Endothelial cell of umbilical vein (primary cell): ENCODE data around the gene SDF2. TPM values are rescaled to one million over a fixed set of nuclear protein-coding genes. Genes with fewer than 3 reads are reported as not detected.

Experiments
- BruUV-seq: library from RNA; stranded (reverse); fragments of 400-500 nt; replicated peaks from 2 replicates; lab custom pipeline; 2021; lab: Mats Ljungman, UMichigan
- CTCF ChIA-PET: fragments of 300-600, 350-600 bp; sonication (Branson Sonifier 250); formaldehyde crosslinking; loops from one replicate; lab custom pipeline; 2021; ENCODE audit warnings: antibody characterized with exemption, inconsistent platforms; lab: Charles Lee
- POLR2A ChIA-PET: fragments of 300-600, 350-600 bp; sonication (Branson Sonifier 250); formaldehyde crosslinking; loops from one replicate; lab custom pipeline; 2021; ENCODE audit warnings: antibody characterized with exemption, inconsistent platforms; lab: Charles Lee
- DNase-seq: peaks from one replicate; pipeline ENCODE4 v3.0.0-alpha.2; 2011; ENCODE audit warnings: low read depth, low spot score
- FAIRE-seq: peaks from 2 replicates; lab custom pipeline; 2011; peaks lifted over from hg19 to GRCh38; lab: Jason Lieb, UNC
- H2AFZ ChIP-seq: 2 replicates; pipeline ENCODE4 v1.6.0; 2012; ENCODE audit warnings: low read depth, low read length, control low read depth, inconsistent platforms
- H3K27ac ChIP-seq: 2 replicates; pipeline ENCODE4 v1.5.1; 2011; ENCODE audit warnings: low read depth, mild to moderate bottlenecking, control low read depth, low read length, moderate library complexity; ENCODE audit not compliant: insufficient read depth
- H3K27me3 ChIP-seq, 2 experiments: 2 replicates each; pipeline versions ENCODE4 v1.6.0 to v1.6.1; 2011; ENCODE audit warnings: low read length in 2 of 2, mixed read lengths in 1 of 2; ENCODE audit not compliant: control insufficient read depth in 2 of 2, insufficient read depth in 2 of 2
- H3K36me3 ChIP-seq, 2 experiments: 2 replicates in 1 of 2; 3 replicates in 1 of 2; pipeline ENCODE4 v1.5.1; 2011; ENCODE audit warnings: low read length in 2 of 2, mild to moderate bottlenecking in 1 of 2, moderate library complexity in 1 of 2; ENCODE audit not compliant: control insufficient read depth in 2 of 2, insufficient read depth in 2 of 2; ENCODE audit errors: extremely low read depth in 1 of 2
- H3K4me1 ChIP-seq: 3 replicates; pipeline ENCODE4 v1.5.1; 2011; ENCODE audit warnings: mild to moderate bottlenecking, low read length; ENCODE audit not compliant: control insufficient read depth, insufficient read depth; ENCODE audit errors: extremely low read depth
- H3K4me2 ChIP-seq: 2 replicates; pipeline ENCODE4 v1.6.1; 2011; ENCODE audit warnings: low read length, control low read depth, mixed read lengths; ENCODE audit not compliant: insufficient read depth
- H3K4me3 ChIP-seq, 3 experiments: fragments of 200-600 bp in 1 of 3; sonication (generic), shearing (Covaris generic) in 1 of 3; replicated peaks in 1 of 3; 2 replicates each; pipeline ENCODE4 v1.5.1; 2011 to 2016; ENCODE audit warnings: control low read depth in 3 of 3, low read length in 3 of 3, mild to moderate bottlenecking in 2 of 3, inconsistent platforms in 1 of 3, low read depth in 1 of 3, moderate library complexity in 1 of 3; ENCODE audit not compliant: insufficient read depth in 1 of 3
- H3K79me2 ChIP-seq: 2 replicates; pipeline ENCODE4 v1.6.0; 2012; ENCODE audit warnings: low read length, inconsistent platforms; ENCODE audit not compliant: control insufficient read depth, insufficient read depth
- H3K9ac ChIP-seq: replicated peaks from 2 replicates; pipeline ENCODE3; 2011; ENCODE audit warnings: low read length, control low read depth; ENCODE audit not compliant: insufficient read depth; ENCODE audit errors: extremely low read depth
- H3K9me1 ChIP-seq: replicated peaks from 3 replicates; pipeline ENCODE4 v1.6.0; 2011; ENCODE audit warnings: mild to moderate bottlenecking, low read length; ENCODE audit not compliant: control insufficient read depth, insufficient read depth; ENCODE audit errors: extremely low read depth
- H3K9me3 ChIP-seq: replicated peaks from 2 replicates; pipeline ENCODE4 v1.5.1; 2012; ENCODE audit warnings: low read length, inconsistent platforms; ENCODE audit not compliant: control insufficient read depth, insufficient read depth
- H4K20me1 ChIP-seq: replicated peaks from 2 replicates; pipeline ENCODE3; 2011; ENCODE audit warnings: mild to moderate bottlenecking, low read length; ENCODE audit not compliant: control insufficient read depth, insufficient read depth; ENCODE audit errors: extremely low read depth
- EZH2 ChIP-seq: IDR thresholded peaks from 2 replicates; pipeline ENCODE4 v1.6.1; 2012; ENCODE audit warnings: borderline replicate concordance, low read depth, mild to moderate bottlenecking, moderate library complexity, low read length, inconsistent platforms; ENCODE audit not compliant: severe bottlenecking
- FOS ChIP-seq: IDR thresholded peaks from 2 replicates; pipeline ENCODE4 v1.6.1; 2011; ENCODE audit warnings: mild to moderate bottlenecking, low read length, moderate library complexity, borderline replicate concordance; ENCODE audit not compliant: insufficient read depth
- GATA2 ChIP-seq: IDR thresholded peaks from 2 replicates; pipeline ENCODE4 v1.7.0; 2011; ENCODE audit warnings: low read depth, mild to moderate bottlenecking, moderate library complexity, mixed read lengths, low read length; ENCODE audit not compliant: insufficient read length, insufficient read depth
- JUN ChIP-seq: IDR thresholded peaks from 2 replicates; pipeline ENCODE4 v1.6.1; 2011; ENCODE audit warnings: borderline replicate concordance, low read depth; ENCODE audit not compliant: insufficient read length, insufficient read depth
- MAX ChIP-seq: IDR thresholded peaks from 2 replicates; pipeline ENCODE4 v1.6.1; 2011; ENCODE audit not compliant: insufficient read depth, insufficient read length
- MYC ChIP-seq: IDR thresholded peaks from one replicate; pipeline ENCODE4 v1.6.1; 2011; ENCODE audit warnings: mild to moderate bottlenecking, low read depth, low read length
- POLR2A ChIP-seq: IDR thresholded peaks from 2 replicates; pipeline ENCODE4 v1.6.1; 2012; ENCODE audit warnings: low read depth, mild to moderate bottlenecking, control low read depth, low read length
- POLR2AphosphoS5 ChIP-seq: IDR thresholded peaks from 2 replicates; pipeline ENCODE4 v1.6.1; 2012; ENCODE audit warnings: low read depth, mild to moderate bottlenecking, control low read depth, low read length, moderate library complexity; ENCODE audit not compliant: insufficient read depth
- dilution Hi-C: fragments of 300-500 bp; cut with MboI; formaldehyde crosslinking; loops from one replicate; pipeline ENCODE4 v1.15.0; 2019; ENCODE audit warnings: low sequenced_read_pairs; ENCODE audit not compliant: extremely low pct_ligation_motif_present
- intact Hi-C: fragments of 100-400 bp; cut with micrococcal nuclease; formaldehyde crosslinking; loops from one replicate; pipeline ENCODE4 v1.10.0; 2022
- polyA plus RNA-seq, 4 experiments: library from polyadenylated mRNA; depleted of rRNA in 3 of 4; stranded (reverse) in 3 of 4; unstranded in 1 of 4; fragments of >200 nt; gene quantifications; 2 replicates each; pipeline versions ENCODE4 v1.2.1 to v1.2.3, GENCODE V29; 2011 to 2012; ENCODE audit warnings: missing spikeins in 1 of 4
- total RNA-seq: library from RNA; stranded (reverse); gene quantifications from 2 replicates; pipeline ENCODE4 v1.2.3, GENCODE V29; 2021
- TF ChIP-seq, protein P1 (sequence below), 2 donors: IDR thresholded peaks; 1 replicate in 1 of 2; 2 replicates in 1 of 2; pipeline ENCODE4 v1.5.1; 2011; ENCODE audit warnings: low read length in 2 of 2, mild to moderate bottlenecking in 2 of 2, moderate library complexity in 2 of 2, control low read depth in 1 of 2, inconsistent platforms in 1 of 2, low read depth in 1 of 2; ENCODE audit not compliant: insufficient read depth in 1 of 2; ENCODE audit errors: extremely low read depth in 1 of 2

Gene SDF2
- total and polyA plus RNA-seq, 2 donors (not counting 3 experiments of a cell fraction or from before 2014, with no cell fraction given): 52.6 to 77.9 TPM

- H3K4me3 ChIP-seq: no peak overlapping the region
- ChIA-PET POLR2A (no interaction called here), CTCF (interaction anchor here (1.9 kb wide), 1 partner anchor 57 kb away, joined by 6 read pairs; no protein-coding TSS in a partner anchor)
- intact Hi-C loops (no loop called here), dilution Hi-C loops (no loop called here)
- FAIRE-seq: no peak
- H3K9me1 ChIP-seq: no peaks in the 10 kb centered on the region
- peaks cover 13 to 48% of the 10 kb centered on the region in 2 experiments for H3K36me3 ChIP-seq
- no peak for DNase-seq
- H3K4me1 ChIP-seq: no peaks in the 10 kb centered on the region
- no peak overlapping the region for H3K4me2 ChIP-seq
- BruUV-seq: no TSS peak
- H3K9ac ChIP-seq: no peak overlapping the region
- no peaks in the 10 kb centered on the region for H3K9me3 ChIP-seq
- no peaks in the 10 kb centered on the region for H4K20me1 ChIP-seq
- no peak for TF ChIP-seq FOS
- TF ChIP-seq MAX: no peak
- TF ChIP-seq POLR2AphosphoS5: no peak
- no peak for TF ChIP-seq POLR2A
- TF ChIP-seq MYC: no peak
- TF ChIP-seq JUN: no peak
- no peak for TF ChIP-seq EZH2
- TF ChIP-seq, protein P1, sequence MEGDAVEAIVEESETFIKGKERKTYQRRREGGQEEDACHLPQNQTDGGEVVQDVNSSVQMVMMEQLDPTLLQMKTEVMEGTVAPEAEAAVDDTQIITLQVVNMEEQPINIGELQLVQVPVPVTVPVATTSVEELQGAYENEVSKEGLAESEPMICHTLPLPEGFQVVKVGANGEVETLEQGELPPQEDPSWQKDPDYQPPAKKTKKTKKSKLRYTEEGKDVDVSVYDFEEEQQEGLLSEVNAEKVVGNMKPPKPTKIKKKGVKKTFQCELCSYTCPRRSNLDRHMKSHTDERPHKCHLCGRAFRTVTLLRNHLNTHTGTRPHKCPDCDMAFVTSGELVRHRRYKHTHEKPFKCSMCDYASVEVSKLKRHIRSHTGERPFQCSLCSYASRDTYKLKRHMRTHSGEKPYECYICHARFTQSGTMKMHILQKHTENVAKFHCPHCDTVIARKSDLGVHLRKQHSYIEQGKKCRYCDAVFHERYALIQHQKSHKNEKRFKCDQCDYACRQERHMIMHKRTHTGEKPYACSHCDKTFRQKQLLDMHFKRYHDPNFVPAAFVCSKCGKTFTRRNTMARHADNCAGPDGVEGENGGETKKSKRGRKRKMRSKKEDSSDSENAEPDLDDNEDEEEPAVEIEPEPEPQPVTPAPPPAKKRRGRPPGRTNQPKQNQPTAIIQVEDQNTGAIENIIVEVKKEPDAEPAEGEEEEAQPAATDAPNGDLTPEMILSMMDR (IDR thresholded peaks at IDR 0.05; ENCODE audit: extremely low read depth in 1 of 2, insufficient read depth in 1 of 2, low read depth in 1 of 2, low read length in 2 of 2): no peak
- TF ChIP-seq GATA2: no peak
- H3K27ac ChIP-seq: no peak overlapping the region
- H2AFZ ChIP-seq: no peak overlapping the region
- H3K27me3 ChIP-seq: no peaks in the 10 kb centered on the region
- no peaks in the 10 kb centered on the region for H3K79me2 ChIP-seq
Measured at GRCh38 chr17:28704219-28704858, 42.6 kb upstream of the SDF2 start.
